ENCODE data around the gene C2CD4A.
"Not testable (repeated sequence)": the region's sequence is repeated elsewhere in the genome, so short reads cannot be mapped to it uniquely, and the experiment has no call there.

The C2CD4A gene

GRCh38 chr15:62066663-62067447 lies at the start of gene C2CD4A:
Gene C2CD4A, plus strand, starts transcription at chr15:62066977. Its CDS starts 637 bp downstream, at chr15:62067614.
- peak; percentile 58 for ATAC-seq

GRCh38 chr15:62020576-62021160 lies 46.1 kb upstream of the C2CD4A start:
- DNase-seq (no peak), ATAC-seq (no peak)

More at GRCh38 chr15:62066663-62067447, at the start of gene C2CD4A:
- peak; percentile 65 for DNase-seq

GRCh38 chr15:62021991-62022600 lies 44.7 kb upstream of the C2CD4A start:
- ATAC-seq, result no peak

GRCh38 chr15:62026487-62027262 lies 40.1 kb upstream of the C2CD4A start:
- no peak for DNase-seq
- ATAC-seq, result no peak

More at GRCh38 chr15:62021991-62022600, 44.7 kb upstream of the C2CD4A start:
- no peak for DNase-seq

GRCh38 chr15:62027263-62027565 lies 39.6 kb upstream of the C2CD4A start:
- ATAC-seq (no peak), DNase-seq (no peak)

- no peak for ATAC-seq
- DNase-seq, result no peak
These were observed 38.9 kb upstream of the C2CD4A start for GRCh38 chr15:62027916-62028315.

- ATAC-seq (peak; percentile 40), DNase-seq (no peak)
These were observed 31.4 kb upstream of the C2CD4A start for GRCh38 chr15:62035256-62035924.

GRCh38 chr15:62046078-62046743 lies 20.6 kb upstream of the C2CD4A start:
- ATAC-seq (peak; percentile 72), DNase-seq (no peak)

- no peak for ATAC-seq
- no peak for DNase-seq
These were observed 19.4 kb upstream of the C2CD4A start for GRCh38 chr15:62047282-62047827.

- ATAC-seq, DNase-seq: not testable (repeated sequence)
These were observed 18.5 kb upstream of the C2CD4A start for GRCh38 chr15:62048254-62048653.

GRCh38 chr15:62050115-62050514 lies 16.7 kb upstream of the C2CD4A start:
- DNase-seq (no peak), ATAC-seq (no peak)

GRCh38 chr15:62051166-62051565 lies 15.6 kb upstream of the C2CD4A start:
- DNase-seq (no peak), ATAC-seq (no peak)

GRCh38 chr15:62052713-62053112 lies 14.1 kb upstream of the C2CD4A start:
- DNase-seq, result no peak
- no peak for ATAC-seq

GRCh38 chr15:62053439-62054085 lies 13.2 kb upstream of the C2CD4A start:
- no peak for ATAC-seq
- DNase-seq, result no peak

- no peak for ATAC-seq
- no peak for DNase-seq
These were observed 11.8 kb upstream of the C2CD4A start for GRCh38 chr15:62054979-62055378.

GRCh38 chr15:62057341-62057980 lies 9.3 kb upstream of the C2CD4A start:
- no peak for ATAC-seq

GRCh38 chr15:62058327-62059028 lies 8.3 kb upstream of the C2CD4A start:
- no peak for DNase-seq
- no peak for ATAC-seq

More at GRCh38 chr15:62057341-62057980, 9.3 kb upstream of the C2CD4A start:
- DNase-seq, result no peak

- no peak for DNase-seq
These were observed 7.5 kb upstream of the C2CD4A start for GRCh38 chr15:62059108-62059815.

GRCh38 chr15:62059816-62060112 lies 7.0 kb upstream of the C2CD4A start:
- ATAC-seq, result peak; percentile 72
- peak; percentile 73 for DNase-seq

More at GRCh38 chr15:62059108-62059815, 7.5 kb upstream of the C2CD4A start:
- no peak for ATAC-seq
